IPS-20b (cell line): ENCODE data around the gene RSAD2.

Experiments used
- H3K27ac ChIP-seq: one replicate; pipeline ENCODE4 v1.5.1; 2013; ENCODE audit warnings: low read length
- H3K27me3 ChIP-seq: 2 replicates; pipeline ENCODE4 v1.6.1; 2013; ENCODE audit warnings: mild to moderate bottlenecking, low read length, inconsistent platforms; ENCODE audit not compliant: insufficient read depth
- H3K36me3 ChIP-seq: 2 replicates; pipeline ENCODE4 v1.6.1; 2013; ENCODE audit warnings: low read depth, mild to moderate bottlenecking, inconsistent platforms, low read length, moderate library complexity; ENCODE audit not compliant: insufficient read depth
- H3K4me1 ChIP-seq: 2 replicates; pipeline ENCODE4 v1.6.1; 2013; ENCODE audit warnings: mild to moderate bottlenecking, control low read depth, inconsistent platforms, low read length, moderate library complexity; ENCODE audit not compliant: insufficient read depth
- H3K4me3 ChIP-seq: 2 replicates; pipeline ENCODE4 v1.5.1; 2013; ENCODE audit warnings: mild to moderate bottlenecking, low read length, inconsistent platforms
- H3K9ac ChIP-seq: 2 replicates; pipeline ENCODE4 v1.6.1; 2013; ENCODE audit warnings: low read depth, mild to moderate bottlenecking, inconsistent platforms, low read length, moderate library complexity
- H3K9me3 ChIP-seq: 2 replicates; pipeline ENCODE4 v1.6.1; 2013; ENCODE audit warnings: mild to moderate bottlenecking, low read depth, low read length, inconsistent platforms; ENCODE audit not compliant: insufficient read depth

RSAD2 gene

GRCh38 chr2:6865346-6866274, 12.0 kb upstream of the RSAD2 start, which contains the start of gene CMPK2:
TSS of gene CMPK2 (minus strand) at chr2:6865907. CDS start at chr2:6865696, 211 bp downstream.
- Histone ChIP-seq H3K9ac (peak within 1 kb of the TSS; percentile 37; the same call in 1 of the 2 replicates), H3K9me3 (no peaks in the 10 kb centered on the region), H3K27me3 (peaks cover 54% of the 10 kb centered on the region), H3K4me3 (peak within 1 kb of the TSS; percentile 59), H3K4me1 (no peaks in the 10 kb centered on the region), H3K27ac (no peak within 1 kb of the TSS), H3K36me3 (no peaks in the 10 kb centered on the region)

GRCh38 chr2:6866275-6866671, 11.3 kb upstream of the RSAD2 start:
- Histone ChIP-seq H3K27me3 (peaks cover 54% of the 10 kb centered on the region), H3K27ac (no peak overlapping the region), H3K4me3 (peak overlapping the region; percentile 59), H3K9me3 (no peaks in the 10 kb centered on the region), H3K36me3 (no peaks in the 10 kb centered on the region), H3K4me1 (no peaks in the 10 kb centered on the region), H3K9ac (no peak overlapping the region; the same call in 1 of the 2 replicates)

GRCh38 chr2:6866982-6867381, 10.6 kb upstream of the RSAD2 start:
- Histone ChIP-seq H3K9ac (no peak overlapping the region), H3K4me3 (no peak overlapping the region), H3K9me3 (no peaks in the 10 kb centered on the region), H3K4me1 (no peaks in the 10 kb centered on the region), H3K27me3 (peaks cover 54% of the 10 kb centered on the region), H3K27ac (no peak overlapping the region), H3K36me3 (no peaks in the 10 kb centered on the region)

- Histone ChIP-seq H3K27me3 (peaks cover 5% of the 10 kb centered on the region), H3K9ac (no peak overlapping the region), H3K9me3 (peaks cover 9% of the 10 kb centered on the region), H3K4me3 (no peak overlapping the region), H3K27ac (no peak overlapping the region), H3K36me3 (no peaks in the 10 kb centered on the region), H3K4me1 (no peaks in the 10 kb centered on the region)
Measured at GRCh38 chr2:6872394-6872793, 5.2 kb upstream of the RSAD2 start.

GRCh38 chr2:6874032-6874431, 3.5 kb upstream of the RSAD2 start:
- Histone ChIP-seq H3K36me3 (no peaks in the 10 kb centered on the region), H3K4me1 (no peaks in the 10 kb centered on the region), H3K27ac (no peak overlapping the region), H3K9me3 (peaks cover 9% of the 10 kb centered on the region), H3K4me3 (no peak overlapping the region), H3K27me3 (no peaks in the 10 kb centered on the region), H3K9ac (no peak overlapping the region)

- H3K27ac ChIP-seq, result no peak overlapping the region
- H3K36me3 ChIP-seq, result no peaks in the 10 kb centered on the region
- H3K9me3 ChIP-seq, result peaks cover 9% of the 10 kb centered on the region
- no peaks in the 10 kb centered on the region for H3K27me3 ChIP-seq
- no peaks in the 10 kb centered on the region for H3K4me1 ChIP-seq
- no peak overlapping the region for H3K4me3 ChIP-seq
- no peak overlapping the region for H3K9ac ChIP-seq
Measured at GRCh38 chr2:6876309-6876708, 1.3 kb upstream of the RSAD2 start.

GRCh38 chr2:6878549-6878948, 972 bp downstream of the RSAD2 start:
- Histone ChIP-seq H3K27me3 (no peaks in the 10 kb centered on the region), H3K4me1 (no peaks in the 10 kb centered on the region), H3K27ac (no peak overlapping the region), H3K4me3 (no peak overlapping the region), H3K9me3 (peaks cover 9% of the 10 kb centered on the region), H3K9ac (no peak overlapping the region), H3K36me3 (no peaks in the 10 kb centered on the region)

- H3K27ac ChIP-seq, result no peak overlapping the region
Measured at GRCh38 chr2:6879011-6879410, 1.4 kb downstream of the RSAD2 start.

GRCh38 chr2:6880200-6880733, 2.7 kb downstream of the RSAD2 start:
- Histone ChIP-seq H3K9me3 (no peaks in the 10 kb centered on the region), H3K27ac (no peak overlapping the region), H3K4me1 (no peaks in the 10 kb centered on the region), H3K4me3 (no peak overlapping the region), H3K27me3 (no peaks in the 10 kb centered on the region), H3K9ac (no peak overlapping the region), H3K36me3 (no peaks in the 10 kb centered on the region)

More at GRCh38 chr2:6879011-6879410, 1.4 kb downstream of the RSAD2 start:
- no peaks in the 10 kb centered on the region for H3K27me3 ChIP-seq
- no peak overlapping the region for H3K9ac ChIP-seq
- no peak overlapping the region for H3K4me3 ChIP-seq
- H3K4me1 ChIP-seq, result no peaks in the 10 kb centered on the region
- no peaks in the 10 kb centered on the region for H3K36me3 ChIP-seq
- H3K9me3 ChIP-seq, result peaks cover 8% of the 10 kb centered on the region

GRCh38 chr2:6881046-6881445, 3.5 kb downstream of the RSAD2 start:
- no peaks in the 10 kb centered on the region for H3K9me3 ChIP-seq
- H3K4me1 ChIP-seq, result no peaks in the 10 kb centered on the region
- no peaks in the 10 kb centered on the region for H3K36me3 ChIP-seq
- no peak overlapping the region for H3K27ac ChIP-seq
- H3K9ac ChIP-seq, result no peak overlapping the region
- H3K4me3 ChIP-seq, result no peak overlapping the region
- no peaks in the 10 kb centered on the region for H3K27me3 ChIP-seq

GRCh38 chr2:6881516-6881915, 3.9 kb downstream of the RSAD2 start:
- no peak overlapping the region for H3K27ac ChIP-seq
- H3K9me3 ChIP-seq, result no peaks in the 10 kb centered on the region
- no peak overlapping the region for H3K9ac ChIP-seq
- no peaks in the 10 kb centered on the region for H3K36me3 ChIP-seq
- no peaks in the 10 kb centered on the region for H3K4me1 ChIP-seq
- H3K4me3 ChIP-seq, result no peak overlapping the region
- H3K27me3 ChIP-seq, result no peaks in the 10 kb centered on the region
